Fibroblast of pulmonary artery (primary cell): ENCODE data around the gene APOL5.

Source experiments
- DNase-seq: peaks from one replicate; pipeline ENCODE4 v3.0.0-alpha.2; 2010; ENCODE audit warnings: low read depth
- H3K4me3 ChIP-seq: replicated peaks from 2 replicates; pipeline ENCODE4 v1.5.1; 2011; ENCODE audit warnings: low read depth, mild to moderate bottlenecking, control low read depth, low read length, moderate library complexity
- TF ChIP-seq, protein P1 (sequence below): IDR thresholded peaks from 2 replicates; pipeline ENCODE4 v1.5.1; 2011; ENCODE audit warnings: mild to moderate bottlenecking, control low read depth, low read length, inconsistent platforms; ENCODE audit errors: missing control alignments

The APOL5 gene

DNA sequence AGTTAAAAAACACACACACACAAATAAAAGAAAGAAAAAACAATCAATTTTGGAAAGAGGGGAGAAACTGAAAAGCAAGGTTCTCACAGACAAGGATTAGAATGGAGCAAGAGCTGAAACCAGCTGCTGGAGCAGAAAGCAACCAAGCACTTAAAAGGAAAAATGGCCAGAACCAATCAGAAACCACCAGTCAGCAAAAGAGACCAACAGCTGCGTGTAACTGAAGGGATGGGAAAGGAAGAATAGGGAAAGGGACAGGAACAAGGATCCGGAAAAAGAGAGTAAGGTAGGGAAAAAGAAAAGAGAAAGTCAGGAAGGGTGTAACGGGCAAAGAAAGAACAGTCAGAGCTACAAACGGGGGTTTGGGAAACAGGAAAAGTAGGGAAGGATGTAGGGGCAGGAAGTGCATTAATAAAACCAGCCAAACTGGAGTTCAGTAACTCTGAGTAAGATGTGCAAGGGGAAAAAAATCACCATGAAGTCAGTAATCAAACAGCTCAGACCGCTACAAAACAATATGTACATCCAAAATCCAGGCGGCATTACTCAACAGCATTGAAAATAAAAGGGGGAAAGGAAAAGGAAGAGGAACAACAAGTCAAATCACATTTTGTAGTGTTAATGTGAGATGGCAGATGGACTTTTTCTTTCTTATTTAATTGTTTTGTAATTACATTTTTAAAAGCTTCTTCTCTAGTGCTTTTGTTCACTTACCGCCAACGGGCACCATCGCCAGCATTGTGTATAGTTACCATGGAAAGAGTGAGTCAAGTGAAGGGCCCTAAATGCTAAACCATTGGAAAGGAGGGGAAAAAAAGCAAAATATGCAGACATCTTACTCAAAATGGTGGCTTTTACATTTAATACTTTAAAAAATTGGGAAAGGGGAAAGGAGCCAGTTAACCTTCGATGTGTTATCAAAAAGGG, 49.2 kb downstream of the APOL5 start:
- H3K4me3 ChIP-seq, result no peak overlapping the region
- DNase-seq, result peak; percentile 52
- TF ChIP-seq, protein P1, sequence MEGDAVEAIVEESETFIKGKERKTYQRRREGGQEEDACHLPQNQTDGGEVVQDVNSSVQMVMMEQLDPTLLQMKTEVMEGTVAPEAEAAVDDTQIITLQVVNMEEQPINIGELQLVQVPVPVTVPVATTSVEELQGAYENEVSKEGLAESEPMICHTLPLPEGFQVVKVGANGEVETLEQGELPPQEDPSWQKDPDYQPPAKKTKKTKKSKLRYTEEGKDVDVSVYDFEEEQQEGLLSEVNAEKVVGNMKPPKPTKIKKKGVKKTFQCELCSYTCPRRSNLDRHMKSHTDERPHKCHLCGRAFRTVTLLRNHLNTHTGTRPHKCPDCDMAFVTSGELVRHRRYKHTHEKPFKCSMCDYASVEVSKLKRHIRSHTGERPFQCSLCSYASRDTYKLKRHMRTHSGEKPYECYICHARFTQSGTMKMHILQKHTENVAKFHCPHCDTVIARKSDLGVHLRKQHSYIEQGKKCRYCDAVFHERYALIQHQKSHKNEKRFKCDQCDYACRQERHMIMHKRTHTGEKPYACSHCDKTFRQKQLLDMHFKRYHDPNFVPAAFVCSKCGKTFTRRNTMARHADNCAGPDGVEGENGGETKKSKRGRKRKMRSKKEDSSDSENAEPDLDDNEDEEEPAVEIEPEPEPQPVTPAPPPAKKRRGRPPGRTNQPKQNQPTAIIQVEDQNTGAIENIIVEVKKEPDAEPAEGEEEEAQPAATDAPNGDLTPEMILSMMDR, result no peak

DNA sequence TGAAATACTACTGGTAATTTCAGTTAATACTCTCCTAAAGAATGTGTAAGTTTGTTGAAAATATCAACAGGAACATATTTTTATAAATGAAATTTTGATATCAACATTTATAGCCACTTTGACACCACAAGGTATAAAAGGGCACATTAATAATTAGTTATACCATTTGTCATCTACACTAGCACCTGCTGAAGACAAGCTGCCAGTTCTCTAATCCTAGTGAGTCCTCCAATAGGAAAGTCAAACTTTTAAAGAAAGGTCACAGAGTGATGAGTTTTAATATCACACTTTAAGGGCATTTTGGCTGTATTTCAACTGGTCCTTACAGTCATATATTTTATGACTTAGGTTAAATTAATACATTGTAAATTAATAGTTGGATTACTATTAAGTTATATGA, 52.3 kb downstream of the APOL5 start:
- DNase-seq, result no peak
- TF ChIP-seq, protein P1, result no peak
- H3K4me3 ChIP-seq, result no peak overlapping the region

DNA sequence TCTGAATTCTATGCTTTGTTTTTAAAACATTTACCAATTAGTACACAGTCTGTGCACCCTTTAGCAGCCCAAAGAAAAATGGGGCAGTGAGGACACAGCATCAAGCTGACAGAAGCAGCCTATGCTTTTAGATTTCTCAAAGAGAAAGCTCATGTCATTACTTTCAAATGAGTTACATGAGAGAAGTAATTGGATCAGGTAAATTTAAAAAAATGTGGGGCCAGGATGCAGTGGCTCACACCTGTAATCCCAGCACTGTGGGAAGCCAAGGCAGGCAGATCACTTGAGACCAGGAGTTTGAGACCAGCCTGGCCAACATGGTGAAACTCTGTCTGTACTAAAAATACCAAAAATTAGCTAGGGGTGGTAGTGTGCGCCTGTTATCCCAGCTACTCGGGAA, 57.7 kb downstream of the APOL5 start:
- no peak overlapping the region for H3K4me3 ChIP-seq
- TF ChIP-seq, protein P1, result no peak
- no peak for DNase-seq

DNA sequence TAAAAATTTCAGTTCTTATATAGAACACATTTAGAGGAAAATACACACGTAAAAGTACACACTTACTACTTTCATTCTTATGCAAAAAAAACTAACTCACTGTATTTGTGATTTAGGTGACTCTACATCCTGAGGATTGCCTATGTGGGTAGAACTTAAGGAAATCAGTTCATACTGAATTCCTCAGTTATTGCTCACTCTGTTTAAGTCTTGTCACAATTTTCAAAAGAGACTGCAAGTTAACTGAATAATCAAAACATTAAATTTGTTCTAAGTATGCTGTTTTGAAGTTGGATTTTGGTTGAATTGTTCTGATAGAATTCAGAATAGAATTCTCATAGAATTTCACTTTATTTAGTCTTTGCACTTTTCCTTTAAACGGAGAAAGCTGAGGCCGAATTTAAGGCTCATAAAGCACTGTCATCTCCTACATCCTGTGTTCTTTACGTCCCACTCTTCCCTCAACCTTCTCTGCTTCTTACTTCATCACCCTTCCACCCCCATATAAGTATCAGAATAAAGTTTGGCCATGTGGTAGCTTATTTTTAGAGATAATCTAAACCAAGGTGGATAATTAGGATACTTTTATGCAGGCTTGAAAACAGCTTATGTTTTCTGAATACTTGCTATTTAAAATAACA, 59.8 kb downstream of the APOL5 start:
- no peak overlapping the region for H3K4me3 ChIP-seq
- DNase-seq, result peak; percentile 80
- TF ChIP-seq, protein P1, result no peak
